ENCODE results near the gene ELP4.

- TF ChIP-seq POLR2A (IDR thresholded peaks at IDR 0.05) (no peak), CTCF (IDR thresholded peaks at IDR 0.05) (no peak)
Observed at GRCh38 chr11:31822175-31822926, 312.8 kb downstream of the ELP4 start.
